Astrocyte (in vitro differentiated cells and primary cell): ENCODE results near the gene CTNNA2. TPM values are rescaled to one million over a fixed set of nuclear protein-coding genes. Genes with fewer than 3 reads are reported as not detected.

ENCODE experiments used
- DNase-seq: peaks from one replicate; pipeline ENCODE4 v3.0.0-alpha.2; 2010; ENCODE audit warnings: low read depth
- FAIRE-seq: peaks from 2 replicates; lab custom pipeline; 2011; peaks lifted over from hg19 to GRCh38; lab: Jason Lieb, UNC
- H2AFZ ChIP-seq: 2 replicates; pipeline ENCODE4 v1.6.0; 2012; ENCODE audit warnings: low read depth, low read length, inconsistent platforms
- H3K27ac ChIP-seq: 2 replicates; pipeline ENCODE4 v1.5.1; 2011; ENCODE audit warnings: low read depth, low read length, inconsistent platforms
- H3K27me3 ChIP-seq: 2 replicates; pipeline ENCODE4 v1.6.0; 2011; ENCODE audit warnings: low read length, inconsistent platforms; ENCODE audit not compliant: insufficient read depth
- H3K36me3 ChIP-seq: 2 replicates; pipeline ENCODE4 v1.5.1; 2011; ENCODE audit warnings: low read length, inconsistent platforms; ENCODE audit not compliant: insufficient read depth
- H3K4me1 ChIP-seq: 2 replicates; pipeline ENCODE4 v1.5.1; 2011; ENCODE audit warnings: low read length, inconsistent platforms; ENCODE audit not compliant: insufficient read depth
- H3K4me2 ChIP-seq: 2 replicates; pipeline ENCODE4 v1.6.0; 2012; ENCODE audit warnings: low read length, inconsistent platforms
- H3K4me3 ChIP-seq: 2 replicates; pipeline ENCODE4 v1.5.1; 2011; ENCODE audit warnings: low read depth, mild to moderate bottlenecking, low read length, inconsistent platforms; ENCODE audit not compliant: insufficient read depth
- H3K79me2 ChIP-seq: 2 replicates; pipeline ENCODE4 v1.6.0; 2012; ENCODE audit warnings: mild to moderate bottlenecking, low read length, inconsistent platforms; ENCODE audit not compliant: insufficient read depth
- H3K9ac ChIP-seq: 2 replicates; pipeline ENCODE4 v1.6.0; 2012; ENCODE audit warnings: mild to moderate bottlenecking, low read length, inconsistent platforms
- H3K9me3 ChIP-seq: 2 replicates; pipeline ENCODE4 v1.5.1; 2012; ENCODE audit warnings: low read depth, mild to moderate bottlenecking, low read length, inconsistent platforms; ENCODE audit not compliant: insufficient read depth
- H4K20me1 ChIP-seq: 2 replicates; pipeline ENCODE4 v1.6.0; 2012; ENCODE audit warnings: low read length, inconsistent platforms; ENCODE audit not compliant: insufficient read depth
- H3K27ac Mint-ChIP-seq: one replicate; pipeline ENCODE4 v1.8.0; 2021; ENCODE audit warnings: mild to moderate bottlenecking, mixed read lengths; ENCODE audit not compliant: unreplicated experiment
- H3K27me3 Mint-ChIP-seq: one replicate; pipeline ENCODE4 v1.8.0; 2021; ENCODE audit warnings: low read depth, mixed read lengths; ENCODE audit not compliant: unreplicated experiment
- H3K36me3 Mint-ChIP-seq: one replicate; pipeline ENCODE4 v1.8.0; 2021; ENCODE audit warnings: low read depth, mixed read lengths; ENCODE audit not compliant: unreplicated experiment
- H3K4me1 Mint-ChIP-seq: one replicate; pipeline ENCODE4 v1.8.0; 2021; ENCODE audit warnings: low read depth, mixed read lengths; ENCODE audit not compliant: unreplicated experiment
- H3K4me3 Mint-ChIP-seq: one replicate; pipeline ENCODE4 v1.8.0; 2021; ENCODE audit warnings: mild to moderate bottlenecking, moderate library complexity, mixed read lengths; ENCODE audit not compliant: unreplicated experiment
- H3K9me3 Mint-ChIP-seq: one replicate; pipeline ENCODE4 v1.8.0; 2021; ENCODE audit warnings: mild to moderate bottlenecking, mixed read lengths; ENCODE audit not compliant: unreplicated experiment
- CTCF ChIP-seq: IDR thresholded peaks from 2 replicates; pipeline ENCODE4 v1.5.1; 2011; ENCODE audit warnings: low read depth, mild to moderate bottlenecking, inconsistent platforms, low read length, moderate library complexity; ENCODE audit not compliant: insufficient read depth
- EZH2 ChIP-seq: IDR thresholded peaks from 2 replicates; pipeline ENCODE4 v1.6.1; 2012; ENCODE audit warnings: mild to moderate bottlenecking, low read length, inconsistent platforms; ENCODE audit not compliant: insufficient read depth
- total RNA-seq: library from RNA; stranded (reverse); gene quantifications from 2 replicates; pipeline ENCODE4 v1.2.1, GENCODE V29; 2021

Gene CTNNA2
- total RNA-seq, 1 donor from 2014 or later, result 3.9 TPM

GRCh38 chr2:80473796-80474195 lies 960.9 kb downstream of the CTNNA2 start:
- DNase-seq (no peak), FAIRE-seq (no peak)
- Mint-ChIP-seq H3K9me3 (no peaks in the 10 kb centered on the region), H3K4me3 (no peak overlapping the region), H3K36me3 (no peaks in the 10 kb centered on the region), H3K4me1 (no peaks in the 10 kb centered on the region), H3K27ac (no peak overlapping the region), H3K27me3 (no peaks in the 10 kb centered on the region)
- Histone ChIP-seq H3K9ac (no peak overlapping the region), H3K4me3 (no peak overlapping the region), H3K4me1 (no peaks in the 10 kb centered on the region), H3K79me2 (no peaks in the 10 kb centered on the region), H3K4me2 (no peak overlapping the region), H4K20me1 (no peaks in the 10 kb centered on the region), H3K9me3 (no peaks in the 10 kb centered on the region), H3K27me3 (no peaks in the 10 kb centered on the region), H3K27ac (no peak overlapping the region), H3K36me3 (no peaks in the 10 kb centered on the region), H2AFZ (no peak overlapping the region)
- TF ChIP-seq CTCF, result no peak
- TF ChIP-seq EZH2, result no peak

GRCh38 chr2:80475970-80476369 lies 963.1 kb downstream of the CTNNA2 start:
- Histone ChIP-seq H3K36me3 (no peaks in the 10 kb centered on the region), H2AFZ (no peak overlapping the region), H3K27me3 (no peaks in the 10 kb centered on the region), H4K20me1 (no peaks in the 10 kb centered on the region), H3K4me1 (no peaks in the 10 kb centered on the region), H3K9ac (no peak overlapping the region), H3K27ac (no peak overlapping the region), H3K9me3 (no peaks in the 10 kb centered on the region), H3K4me3 (no peak overlapping the region), H3K79me2 (no peaks in the 10 kb centered on the region), H3K4me2 (no peak overlapping the region)
- no peaks in the 10 kb centered on the region for H3K27me3 Mint-ChIP-seq
- H3K4me3 Mint-ChIP-seq, result no peak overlapping the region
- no peak overlapping the region for H3K27ac Mint-ChIP-seq
- no peaks in the 10 kb centered on the region for H3K36me3 Mint-ChIP-seq
- no peaks in the 10 kb centered on the region for H3K4me1 Mint-ChIP-seq
- FAIRE-seq (no peak), DNase-seq (no peak)
- H3K9me3 Mint-ChIP-seq, result no peaks in the 10 kb centered on the region
- TF ChIP-seq CTCF, result no peak
- TF ChIP-seq EZH2, result no peak

GRCh38 chr2:80476535-80477117 lies 963.8 kb downstream of the CTNNA2 start:
- Histone ChIP-seq H3K27ac (no peak overlapping the region), H4K20me1 (no peaks in the 10 kb centered on the region), H3K4me1 (no peaks in the 10 kb centered on the region), H3K36me3 (no peaks in the 10 kb centered on the region), H3K9ac (no peak overlapping the region), H3K79me2 (no peaks in the 10 kb centered on the region), H3K4me3 (no peak overlapping the region), H3K27me3 (no peaks in the 10 kb centered on the region), H3K4me2 (no peak overlapping the region), H2AFZ (no peak overlapping the region), H3K9me3 (no peaks in the 10 kb centered on the region)
- H3K27ac Mint-ChIP-seq, result no peak overlapping the region
- FAIRE-seq (no peak), DNase-seq (no peak)
- no peaks in the 10 kb centered on the region for H3K36me3 Mint-ChIP-seq
- no peak for TF ChIP-seq CTCF
- no peak for TF ChIP-seq EZH2
- no peak overlapping the region for H3K4me3 Mint-ChIP-seq
- no peaks in the 10 kb centered on the region for H3K27me3 Mint-ChIP-seq
- H3K9me3 Mint-ChIP-seq, result no peaks in the 10 kb centered on the region
- H3K4me1 Mint-ChIP-seq, result no peaks in the 10 kb centered on the region
